HepG2 (cell line): ENCODE data around the gene DUSP5. TPM values are rescaled to one million over a fixed set of nuclear protein-coding genes. Genes with fewer than 3 reads are reported as not detected.

ENCODE experiments used
- ATAC-seq: fragments of 200-7000 bp; cut with Tn5 transposase; 3 replicates; pipeline ENCODE4 v1.9.1; 2020; ENCODE audit warnings: mild to moderate bottlenecking, moderate library complexity
- BruUV-seq: library from RNA; stranded (reverse); fragments of 400-500 nt; replicated peaks from 2 replicates; lab custom pipeline; 2021; lab: Mats Ljungman, UMichigan
- CTCF ChIA-PET: fragments of 300-600 bp; formaldehyde crosslinking; extraction: SDS; loops from one replicate; lab custom pipeline; 2021; ENCODE audit warnings: low total read pairs, inconsistent platforms, low intra/inter-chr PET ratio; lab: Yijun Ruan, JAX
- POLR2A ChIA-PET: fragments of 350-600 bp; sonication (Branson Sonifier 250); formaldehyde crosslinking; loops from one replicate; lab custom pipeline; 2020; ENCODE audit warnings: antibody characterized with exemption, inconsistent platforms; lab: Yijun Ruan, JAX
- DNase-seq: peaks from one replicate; pipeline ENCODE4 v3.0.0-alpha.2; 2015; ENCODE audit warnings: low spot score
- FAIRE-seq: peaks from 3 replicates; lab custom pipeline; 2011; peaks lifted over from hg19 to GRCh38; lab: Jason Lieb, UNC
- H2AFZ ChIP-seq: one replicate; pipeline ENCODE4 v1.6.1; 2011; ENCODE audit warnings: low read length, inconsistent platforms
- H3K27ac ChIP-seq: fragments of 300-600 bp; 3 replicates; pipeline ENCODE4 v1.8.0; 2011; ENCODE audit warnings: mixed run types, mild to moderate bottlenecking, mixed read lengths, low read length, inconsistent platforms; ENCODE audit not compliant: insufficient read depth; ENCODE audit errors: extremely low read length
- H3K27me3 ChIP-seq, 2 experiments: fragments of 200-600 bp in 1 of 2; 2 replicates in 1 of 2; 3 replicates in 1 of 2; pipeline versions ENCODE4 v1.6.0 to v1.8.0; 2011; ENCODE audit warnings: low read length in 2 of 2, mild to moderate bottlenecking in 2 of 2, moderate library complexity in 2 of 2, inconsistent platforms in 1 of 2; ENCODE audit not compliant: insufficient read depth in 2 of 2, control insufficient read depth in 1 of 2
- H3K36me3 ChIP-seq, 2 experiments: fragments of 200-600 bp in 1 of 2; replicated peaks in 1 of 2; 2 replicates in 1 of 2; 3 replicates in 1 of 2; pipeline versions ENCODE4 v1.5.1 to v1.8.0; 2011; ENCODE audit warnings: low read length in 2 of 2, inconsistent platforms in 1 of 2; ENCODE audit not compliant: insufficient read depth in 2 of 2, control insufficient read depth in 1 of 2
- H3K4me1 ChIP-seq: 2 replicates; pipeline ENCODE4 v1.5.1; 2012; ENCODE audit warnings: low read length, inconsistent platforms; ENCODE audit not compliant: insufficient read depth
- H3K4me2 ChIP-seq: 2 replicates; pipeline ENCODE4 v1.6.0; 2011; ENCODE audit warnings: low read depth, low read length, inconsistent platforms
- H3K4me3 ChIP-seq, 3 experiments: fragments of 200-600 bp in 1 of 3; sonication (generic), shearing (Covaris generic) in 1 of 3; replicated peaks in 1 of 3; 2 replicates each; pipeline ENCODE4 v1.5.1; 2011 to 2016; ENCODE audit warnings: low read length in 3 of 3, inconsistent platforms in 2 of 3, low read depth in 2 of 3, mild to moderate bottlenecking in 2 of 3, control low read depth in 1 of 3, mixed read lengths in 1 of 3; ENCODE audit not compliant: insufficient read depth in 1 of 3
- H3K79me2 ChIP-seq: one replicate; pipeline ENCODE4 v1.6.1; 2011; ENCODE audit warnings: low read length, inconsistent platforms; ENCODE audit not compliant: insufficient read depth
- H3K9ac ChIP-seq: 2 replicates; pipeline ENCODE4 v1.6.0; 2011; ENCODE audit warnings: mild to moderate bottlenecking, low read depth, low read length, inconsistent platforms; ENCODE audit not compliant: insufficient read depth
- H3K9me3 ChIP-seq: 2 replicates; pipeline ENCODE4 v1.5.1; 2012; ENCODE audit warnings: mild to moderate bottlenecking, low read length
- H4K20me1 ChIP-seq: 2 replicates; pipeline ENCODE4 v1.6.0; 2011; ENCODE audit warnings: inconsistent platforms, mild to moderate bottlenecking, low read length, moderate library complexity; ENCODE audit not compliant: insufficient read depth
- ARID3A ChIP-seq: IDR thresholded peaks from 2 replicates; pipeline ENCODE4 v1.6.1; 2012; ENCODE audit warnings: low read depth, low read length, improper control_type of control experiment
- CBX5 ChIP-seq: sonication (generic); formaldehyde crosslinking; IDR thresholded peaks from 2 replicates; pipeline ENCODE4 v1.4.0; 2020; ENCODE audit warnings: missing genetic modification reagents, borderline replicate concordance
- HNRNPH1 ChIP-seq: fragments of 200-400 bp; formaldehyde crosslinking; optimal IDR thresholded peaks from 2 replicates; pipeline ENCODE3; 2017; ENCODE audit warnings: mild to moderate bottlenecking, low read depth, low read length
- STAG1 ChIP-seq: sonication (generic); formaldehyde crosslinking; IDR thresholded peaks from 2 replicates; pipeline ENCODE4 v1.4.0; 2020; ENCODE audit warnings: missing genetic modification reagents
- ZMYM3 ChIP-seq: sonication (generic); formaldehyde crosslinking; IDR thresholded peaks from 2 replicates; pipeline ENCODE4 v1.5.1; 2020; ENCODE audit warnings: mild to moderate bottlenecking, missing genetic modification reagents
- ZNF646 ChIP-seq: sonication (generic); formaldehyde crosslinking; IDR thresholded peaks from 2 replicates; pipeline ENCODE4 v1.9.0; 2021; ENCODE audit warnings: mild to moderate bottlenecking, missing genetic modification reagents
- WGBS: methylation state at CpG from one replicate; pipeline ENCODE4 v1.1.6; 2017; ENCODE audit warnings: low lambda C conversion rate; 5-methylcytosine and 5-hydroxymethylcytosine counted together
- in situ Hi-C: cut with HindIII; loops from 2 replicates; pipeline ENCODE4 v1.10.0; 2017; ENCODE audit warnings: low pct_unique_long_range_greater_than_20kb; ENCODE audit not compliant: extremely low pct_ligation_motif_present
- intact Hi-C: fragments of 100-400 bp; cut with micrococcal nuclease; formaldehyde crosslinking; loops from one replicate; pipeline ENCODE4 v1.10.0; 2022; ENCODE audit not compliant: unreplicated experiment
- polyA plus RNA-seq, 8 experiments: library from polyadenylated mRNA; depleted of rRNA in 3 of 8; stranded (reverse) in 7 of 8; unstranded in 1 of 8; fragments of >200 nt; fragmentation: Illumina TruSeq in 4 of 8; extraction: Trizol in 4 of 8; gene quantifications; 2 replicates each; pipeline versions ENCODE4 v1.2.1 to v1.2.3, GENCODE V29; 2011 to 2016; ENCODE audit warnings: low read depth in 4 of 8, missing spikeins in 1 of 8, mixed read lengths in 1 of 8; ENCODE audit not compliant: insufficient read depth in 1 of 8
- total RNA-seq, 5 experiments: library from RNA; depleted of rRNA; stranded (reverse); fragments of >200 nt; fragmentation: Illumina TruSeq; extraction: Trizol; gene quantifications; 2 replicates each; pipeline ENCODE4 v1.2.3, GENCODE V29; 2016; ENCODE audit warnings: low read depth in 1 of 5
- TF ChIP-seq, protein P1 (sequence below): sonication (generic); formaldehyde crosslinking; IDR thresholded peaks from 2 replicates; pipeline ENCODE4 v1.5.0; 2020; ENCODE audit warnings: mild to moderate bottlenecking, missing genetic modification reagents, moderate library complexity
- TF ChIP-seq, protein P2 (sequence below): sonication (generic); formaldehyde crosslinking; IDR thresholded peaks from 2 replicates; pipeline ENCODE4 v1.5.0; 2020; ENCODE audit warnings: mild to moderate bottlenecking, missing genetic modification reagents

DUSP5 gene
- total and polyA plus RNA-seq, 2 of the 13 experiments (the other 11 are each of a cell fraction or from before 2014, with no cell fraction given): 1.4 to 3.7 TPM

GRCh38 chr10:110547139-110547761 is 49.5 kb downstream of the DUSP5 start:
- WGBS: under 1% methylated on average over 8 of the region's 8 CpGs
- no peaks in the 10 kb centered on the region for H4K20me1 ChIP-seq
- ChIA-PET CTCF (interaction anchor here (1.1 to 3.3 kb wide), 6 partner anchors 10 to 410 kb away, joined by 4 to 27 read pairs (median 10); no protein-coding TSS in a partner anchor), POLR2A (no interaction called here)
- no peak overlapping the region for H3K9ac ChIP-seq
- DNase-seq (peak; percentile 54), ATAC-seq (peak; percentile 60; the same call in 2 of the 3 replicates), FAIRE-seq (peak; percentile 68)
- no peaks in the 10 kb centered on the region for H3K79me2 ChIP-seq
- no peak overlapping the region for H3K27ac ChIP-seq
- H3K9me3 ChIP-seq: no peaks in the 10 kb centered on the region
- intact Hi-C loops: loop anchor here (1.0 kb wide), 3 partner anchors 193 to 241 kb away; no protein-coding TSS in a partner anchor
- peaks cover 0 to 3% of the 10 kb centered on the region in 2 experiments; a peak in 2 of 5 replicates for H3K27me3 ChIP-seq
- no peak overlapping the region for H3K4me3 ChIP-seq
- no peak overlapping the region for H3K4me2 ChIP-seq
- H3K36me3 ChIP-seq: no peaks in the 10 kb centered on the region
- BruUV-seq: no TSS peak
- no peaks in the 10 kb centered on the region for H3K4me1 ChIP-seq
- H2AFZ ChIP-seq: no peak overlapping the region
- in situ Hi-C loops: loop anchor here (5.0 kb wide), 1 partner anchor 195 kb away; no protein-coding TSS in a partner anchor
- no peak for TF ChIP-seq HNRNPH1
- TF ChIP-seq ARID3A: peak; percentile 44; the same call in 1 of the 2 replicates
- TF ChIP-seq, protein P1, sequence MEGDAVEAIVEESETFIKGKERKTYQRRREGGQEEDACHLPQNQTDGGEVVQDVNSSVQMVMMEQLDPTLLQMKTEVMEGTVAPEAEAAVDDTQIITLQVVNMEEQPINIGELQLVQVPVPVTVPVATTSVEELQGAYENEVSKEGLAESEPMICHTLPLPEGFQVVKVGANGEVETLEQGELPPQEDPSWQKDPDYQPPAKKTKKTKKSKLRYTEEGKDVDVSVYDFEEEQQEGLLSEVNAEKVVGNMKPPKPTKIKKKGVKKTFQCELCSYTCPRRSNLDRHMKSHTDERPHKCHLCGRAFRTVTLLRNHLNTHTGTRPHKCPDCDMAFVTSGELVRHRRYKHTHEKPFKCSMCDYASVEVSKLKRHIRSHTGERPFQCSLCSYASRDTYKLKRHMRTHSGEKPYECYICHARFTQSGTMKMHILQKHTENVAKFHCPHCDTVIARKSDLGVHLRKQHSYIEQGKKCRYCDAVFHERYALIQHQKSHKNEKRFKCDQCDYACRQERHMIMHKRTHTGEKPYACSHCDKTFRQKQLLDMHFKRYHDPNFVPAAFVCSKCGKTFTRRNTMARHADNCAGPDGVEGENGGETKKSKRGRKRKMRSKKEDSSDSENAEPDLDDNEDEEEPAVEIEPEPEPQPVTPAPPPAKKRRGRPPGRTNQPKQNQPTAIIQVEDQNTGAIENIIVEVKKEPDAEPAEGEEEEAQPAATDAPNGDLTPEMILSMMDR: peak; percentile 80
- TF ChIP-seq ZMYM3 (CRISPR knock-in tag): no peak
- TF ChIP-seq, protein P2, sequence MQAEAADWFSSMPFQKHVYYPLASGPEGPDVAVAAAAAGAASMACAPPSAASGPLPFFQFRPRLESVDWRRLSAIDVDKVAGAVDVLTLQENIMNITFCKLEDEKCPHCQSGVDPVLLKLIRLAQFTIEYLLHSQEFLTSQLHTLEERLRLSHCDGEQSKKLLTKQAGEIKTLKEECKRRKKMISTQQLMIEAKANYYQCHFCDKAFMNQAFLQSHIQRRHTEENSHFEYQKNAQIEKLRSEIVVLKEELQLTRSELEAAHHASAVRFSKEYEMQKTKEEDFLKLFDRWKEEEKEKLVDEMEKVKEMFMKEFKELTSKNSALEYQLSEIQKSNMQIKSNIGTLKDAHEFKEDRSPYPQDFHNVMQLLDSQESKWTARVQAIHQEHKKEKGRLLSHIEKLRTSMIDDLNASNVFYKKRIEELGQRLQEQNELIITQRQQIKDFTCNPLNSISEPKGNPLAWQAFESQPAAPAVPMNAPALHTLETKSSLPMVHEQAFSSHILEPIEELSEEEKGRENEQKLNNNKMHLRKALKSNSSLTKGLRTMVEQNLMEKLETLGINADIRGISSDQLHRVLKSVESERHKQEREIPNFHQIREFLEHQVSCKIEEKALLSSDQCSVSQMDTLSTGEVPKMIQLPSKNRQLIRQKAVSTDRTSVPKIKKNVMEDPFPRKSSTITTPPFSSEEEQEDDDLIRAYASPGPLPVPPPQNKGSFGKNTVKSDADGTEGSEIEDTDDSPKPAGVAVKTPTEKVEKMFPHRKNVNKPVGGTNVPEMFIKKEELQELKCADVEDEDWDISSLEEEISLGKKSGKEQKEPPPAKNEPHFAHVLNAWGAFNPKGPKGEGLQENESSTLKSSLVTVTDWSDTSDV (CRISPR knock-in tag): no peak
- no peak for TF ChIP-seq ZNF646 (CRISPR knock-in tag)
- no peak for TF ChIP-seq CBX5
- TF ChIP-seq STAG1 (CRISPR knock-in tag): peak; percentile 80
